GM12872 (cell line): ENCODE data around the gene ARID1A.

Experiments used
- CTCF ChIP-seq: IDR thresholded peaks from 3 replicates; pipeline ENCODE4 v1.5.1; 2011; ENCODE audit warnings: low read depth, mild to moderate bottlenecking, low read length, moderate library complexity; ENCODE audit not compliant: insufficient read depth

ARID1A gene

GRCh38 chr1:26759531-26759930 lies 63.7 kb downstream of the ARID1A start:
- TF ChIP-seq CTCF = no peak

- peak; percentile 21; the same call in 1 of the 3 replicates for TF ChIP-seq CTCF
Observed at GRCh38 chr1:26761217-26761616, 65.4 kb downstream of the ARID1A start.

DNA sequence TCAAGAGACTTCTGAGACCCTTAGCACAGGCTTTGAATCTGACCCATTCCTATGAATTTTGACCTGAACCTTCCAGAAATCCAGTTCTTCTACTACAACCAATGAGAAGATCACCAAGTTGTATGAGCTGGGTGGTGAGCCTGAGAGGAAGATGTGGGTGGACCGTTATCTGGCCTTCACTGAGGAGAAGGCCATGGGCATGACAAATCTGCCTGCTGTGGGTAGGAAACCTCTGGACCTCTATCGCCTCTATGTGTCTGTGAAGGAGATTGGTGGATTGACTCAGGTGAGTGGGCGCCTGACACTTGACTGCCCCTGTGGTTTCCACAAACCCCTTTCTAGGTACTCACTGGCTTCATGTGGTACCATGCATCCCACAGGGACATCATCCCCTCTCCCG lies 71.9 kb downstream of the ARID1A start:
- TF ChIP-seq CTCF = no peak

DNA sequence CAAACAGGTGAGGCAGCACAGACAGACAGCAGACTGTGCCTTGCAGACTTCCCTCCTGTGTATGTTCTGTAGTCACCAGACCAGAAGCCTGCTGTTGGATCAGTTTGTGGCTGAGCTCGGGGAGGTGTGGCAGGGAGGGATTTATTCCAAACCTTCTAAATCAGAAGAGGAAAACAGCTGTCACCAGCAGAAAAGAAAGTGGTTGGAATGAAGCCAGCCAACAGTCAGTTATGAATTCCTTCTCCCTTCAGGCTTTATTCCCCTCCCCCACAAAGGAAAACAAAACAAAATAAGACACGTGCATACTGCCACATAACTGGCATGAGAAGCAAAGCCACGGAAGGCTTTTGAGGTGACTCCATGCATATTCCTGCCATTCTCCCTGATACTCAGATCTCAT lies 72.9 kb downstream of the ARID1A start:
- TF ChIP-seq CTCF = no peak

GRCh38 chr1:26771285-26771642 lies 75.4 kb downstream of the ARID1A start:
- no peak for TF ChIP-seq CTCF

DNA sequence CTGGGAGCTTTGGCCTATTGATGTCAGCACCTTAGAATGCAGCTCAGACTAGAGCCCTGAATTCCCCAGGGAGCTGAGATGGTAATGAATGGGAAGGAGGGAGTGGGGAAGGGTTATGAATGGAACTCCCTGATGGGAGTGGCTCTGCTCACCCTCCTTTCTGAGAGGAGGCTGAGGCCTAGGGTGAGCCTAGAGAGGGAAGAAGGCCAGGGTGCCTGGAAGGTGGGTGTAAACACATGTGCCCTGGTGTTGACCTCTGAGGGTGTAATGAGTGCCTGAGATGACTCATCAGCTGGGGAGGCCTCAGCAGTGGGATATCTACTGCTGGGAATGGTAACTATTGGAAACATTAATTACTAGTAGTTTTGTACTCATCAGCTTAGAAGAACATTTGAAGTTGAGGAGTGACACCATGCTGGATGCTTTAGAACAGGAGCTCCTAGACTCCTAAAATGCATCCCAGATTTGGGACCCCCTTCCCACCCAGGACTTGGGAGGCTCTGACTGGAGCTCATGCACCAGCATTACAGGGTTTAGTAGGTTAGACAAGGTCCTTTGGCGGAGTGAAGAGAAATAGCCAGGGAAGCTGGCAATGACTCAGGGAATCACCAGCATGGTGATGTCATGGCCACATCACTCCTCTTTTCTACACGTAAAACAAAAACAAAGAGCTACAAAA lies 76.0 kb downstream of the ARID1A start:
- TF ChIP-seq CTCF = no peak

GRCh38 chr1:26772687-26773086 lies 76.9 kb downstream of the ARID1A start:
- no peak for TF ChIP-seq CTCF
